ENCODE results near the gene CUL1. TPM values are rescaled to one million over a fixed set of nuclear protein-coding genes. Genes with fewer than 3 reads are reported as not detected.

The CUL1 gene
- total RNA-seq, 1 donor from 2014 or later: 48.4 TPM

GRCh38 chr7:148761499-148762278, 63.0 kb downstream of the CUL1 start:
- DNase-seq (ENCODE audit: low spot score): no peak

GRCh38 chr7:148763622-148764021, 64.9 kb downstream of the CUL1 start:
- no peak for DNase-seq (ENCODE audit: low spot score)

- no peak for DNase-seq (ENCODE audit: low spot score)
These were observed 71.3 kb downstream of the CUL1 start for GRCh38 chr7:148770004-148770403.

GRCh38 chr7:148772297-148773089, 73.8 kb downstream of the CUL1 start:
- no peak for DNase-seq (ENCODE audit: low spot score)

- no peak for DNase-seq (ENCODE audit: low spot score)
These were observed 74.6 kb downstream of the CUL1 start for GRCh38 chr7:148773334-148773733.

- DNase-seq (ENCODE audit: low spot score): no peak
These were observed 75.8 kb downstream of the CUL1 start for GRCh38 chr7:148774471-148774870.

GRCh38 chr7:148782757-148783456, 84.2 kb downstream of the CUL1 start:
- no peak for DNase-seq (ENCODE audit: low spot score)

GRCh38 chr7:148783801-148784527, 85.3 kb downstream of the CUL1 start:
- DNase-seq (ENCODE audit: low spot score): no peak

GRCh38 chr7:148787571-148788295, 89.0 kb downstream of the CUL1 start:
- DNase-seq (ENCODE audit: low spot score): no peak

- DNase-seq (ENCODE audit: low spot score): no peak
These were observed 90.5 kb downstream of the CUL1 start for GRCh38 chr7:148789220-148789619.

- no peak for DNase-seq (ENCODE audit: low spot score)
These were observed 91.5 kb downstream of the CUL1 start for GRCh38 chr7:148790131-148790726.

- no peak for DNase-seq (ENCODE audit: low spot score)
These were observed 92.1 kb downstream of the CUL1 start for GRCh38 chr7:148790850-148791249.

- no peak for DNase-seq (ENCODE audit: low spot score)
These were observed 92.8 kb downstream of the CUL1 start for GRCh38 chr7:148791546-148791945.

- no peak for DNase-seq (ENCODE audit: low spot score)
These were observed 94.9 kb downstream of the CUL1 start for GRCh38 chr7:148793590-148793989.

- no peak for DNase-seq (ENCODE audit: low spot score)
These were observed 95.8 kb downstream of the CUL1 start for GRCh38 chr7:148794476-148794875.

GRCh38 chr7:148796841-148797240, 98.1 kb downstream of the CUL1 start:
- no peak for DNase-seq (ENCODE audit: low spot score)

- no peak for DNase-seq (ENCODE audit: low spot score)
These were observed 101.3 kb downstream of the CUL1 start for GRCh38 chr7:148799893-148800555.

GRCh38 chr7:148800677-148801076, 102.0 kb downstream of the CUL1 start:
- no peak for DNase-seq (ENCODE audit: low spot score)

GRCh38 chr7:148802101-148802493, 103.4 kb downstream of the CUL1 start:
- no peak for DNase-seq (ENCODE audit: low spot score)

- DNase-seq (ENCODE audit: low spot score): no peak
These were observed 104.4 kb downstream of the CUL1 start for GRCh38 chr7:148803094-148803493.

Data from ureter (tissue), 1 donor.